NCI-H1105 treated with DMSO at 0.1 percent for 48 hours (cell line): ENCODE measurements around the gene ZNF423.
"Not testable (repeated sequence)": the region's sequence is repeated elsewhere in the genome, so short reads cannot be mapped to it uniquely, and the experiment has no call there.

Experiments used
- DNase-seq: peaks from one replicate; lab custom pipeline; 2025; lab: John Stamatoyannopoulos, UW

Gene ZNF423

DNA sequence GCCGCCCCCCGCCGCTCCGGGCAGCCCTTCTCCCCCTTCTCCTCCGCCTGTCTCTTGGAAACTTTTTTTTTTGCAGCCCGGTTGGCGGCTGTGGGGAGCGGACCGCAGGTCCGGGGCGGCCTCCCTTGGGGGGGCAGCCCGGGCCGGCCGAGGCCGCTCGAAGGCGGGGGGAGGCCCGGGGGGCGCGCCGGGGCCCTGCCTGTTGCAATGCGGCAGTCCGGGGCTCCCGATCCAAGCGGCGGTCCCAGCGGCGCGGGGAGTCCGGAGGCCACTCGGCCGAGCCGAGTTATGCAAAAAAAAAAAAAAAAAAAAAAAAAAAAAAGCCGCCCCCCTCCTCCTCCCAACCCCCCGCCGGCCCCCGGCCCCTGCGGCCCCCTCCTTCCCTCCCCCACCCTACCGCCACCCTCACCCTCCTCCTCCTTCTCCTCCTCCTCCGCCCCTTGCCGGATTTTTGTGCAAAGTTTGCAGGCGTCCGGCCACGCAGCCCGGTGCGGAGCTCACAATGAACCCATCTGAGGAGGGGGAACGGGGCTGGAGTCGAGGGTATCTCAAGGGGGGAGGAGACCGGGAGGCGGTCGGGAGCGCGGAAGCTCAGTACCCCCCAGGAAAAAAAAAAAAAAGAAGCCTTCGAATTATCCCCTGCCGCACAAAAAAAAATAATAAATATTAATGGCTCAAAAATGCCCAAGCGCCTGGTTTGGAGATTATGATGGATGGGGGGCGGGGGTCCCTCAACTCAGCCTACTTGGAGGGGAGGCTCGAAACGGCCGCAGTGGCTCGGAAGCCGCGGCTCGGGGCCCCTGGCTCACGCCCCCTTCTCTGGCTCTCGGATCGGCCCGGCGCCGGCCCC lies at the start of gene ZNF423:
ZNF423 (minus strand) TSS at position 291 of the 850 bp plus-strand sequence. CDS start 338 bp downstream, outside the sequence.
- DNase-seq = no peak

DNA sequence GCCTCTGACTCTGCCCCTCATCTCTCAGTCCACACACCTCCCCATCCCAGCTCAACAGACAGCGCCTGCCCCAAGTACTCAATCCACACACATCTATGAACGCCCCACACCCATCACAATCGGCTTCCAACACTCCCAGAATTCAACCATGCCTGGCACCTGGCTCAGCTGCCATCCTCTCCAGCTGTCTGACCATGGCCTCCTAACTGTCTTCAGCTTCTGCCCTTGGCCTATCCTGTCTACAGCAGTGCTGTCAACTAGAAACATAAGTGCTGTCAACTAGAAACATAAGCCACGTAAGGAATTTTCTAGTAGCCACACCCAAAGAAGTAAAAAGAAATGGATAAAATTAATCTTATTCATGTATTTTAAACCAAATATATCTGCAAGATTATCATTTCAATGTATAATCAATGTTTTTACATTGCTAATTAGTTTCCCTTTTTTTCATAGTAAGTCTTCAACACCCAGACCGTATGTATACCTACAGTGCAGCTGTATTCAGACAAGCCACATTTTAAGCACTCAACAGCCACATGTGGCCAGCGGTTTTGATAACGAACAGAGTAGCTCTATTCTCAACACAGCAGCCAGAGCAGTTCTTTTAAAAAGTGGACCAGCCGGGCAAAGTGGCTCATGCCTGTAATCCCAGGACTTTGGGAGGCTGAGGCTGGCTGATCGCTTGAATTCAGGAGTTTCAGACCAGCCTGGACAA lies 48.6 kb upstream of the ZNF423 start:
- no peak for DNase-seq

DNA sequence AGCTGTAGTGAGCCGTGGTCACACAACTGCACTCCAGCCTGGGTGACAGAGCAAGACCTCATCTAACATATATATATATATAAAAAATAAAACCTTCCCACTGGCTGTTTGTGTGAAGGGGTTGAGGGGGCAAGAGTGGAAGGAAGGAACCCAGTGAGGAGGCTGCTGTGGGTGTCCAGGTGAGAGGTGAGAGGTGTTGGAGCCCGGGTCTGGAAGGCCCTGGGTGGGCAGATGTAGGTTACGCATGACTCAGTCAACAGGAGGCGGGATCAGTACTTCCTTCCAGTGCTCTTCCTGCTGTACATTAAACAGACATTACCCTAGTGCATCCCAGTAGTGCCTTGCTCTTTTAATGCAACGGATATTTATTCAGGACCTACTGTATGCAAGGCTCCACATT lies 47.0 kb upstream of the ZNF423 start:
- DNase-seq = no peak

DNA sequence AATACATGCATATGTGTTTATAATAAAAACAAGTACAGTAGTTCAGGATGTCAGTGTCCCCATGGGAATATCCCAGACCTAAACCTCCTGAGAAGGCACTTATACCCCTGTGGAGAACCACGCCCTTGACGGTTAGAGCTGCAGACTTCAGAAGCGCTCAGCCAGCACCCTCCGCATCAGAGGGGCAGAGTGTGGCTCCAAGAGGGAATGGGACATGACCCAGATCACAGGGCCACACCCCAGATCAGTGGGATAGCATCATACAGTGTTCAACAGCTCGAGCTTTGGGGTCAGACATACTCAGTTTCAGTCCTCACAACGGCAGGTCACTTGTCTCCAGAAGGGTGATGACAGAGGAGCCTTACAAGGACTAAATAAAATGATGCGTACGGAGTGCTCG lies 45.8 kb upstream of the ZNF423 start:
- no peak for DNase-seq

GRCh38 chr16:49900875-49901274 lies 45.0 kb upstream of the ZNF423 start:
- no peak for DNase-seq

DNA sequence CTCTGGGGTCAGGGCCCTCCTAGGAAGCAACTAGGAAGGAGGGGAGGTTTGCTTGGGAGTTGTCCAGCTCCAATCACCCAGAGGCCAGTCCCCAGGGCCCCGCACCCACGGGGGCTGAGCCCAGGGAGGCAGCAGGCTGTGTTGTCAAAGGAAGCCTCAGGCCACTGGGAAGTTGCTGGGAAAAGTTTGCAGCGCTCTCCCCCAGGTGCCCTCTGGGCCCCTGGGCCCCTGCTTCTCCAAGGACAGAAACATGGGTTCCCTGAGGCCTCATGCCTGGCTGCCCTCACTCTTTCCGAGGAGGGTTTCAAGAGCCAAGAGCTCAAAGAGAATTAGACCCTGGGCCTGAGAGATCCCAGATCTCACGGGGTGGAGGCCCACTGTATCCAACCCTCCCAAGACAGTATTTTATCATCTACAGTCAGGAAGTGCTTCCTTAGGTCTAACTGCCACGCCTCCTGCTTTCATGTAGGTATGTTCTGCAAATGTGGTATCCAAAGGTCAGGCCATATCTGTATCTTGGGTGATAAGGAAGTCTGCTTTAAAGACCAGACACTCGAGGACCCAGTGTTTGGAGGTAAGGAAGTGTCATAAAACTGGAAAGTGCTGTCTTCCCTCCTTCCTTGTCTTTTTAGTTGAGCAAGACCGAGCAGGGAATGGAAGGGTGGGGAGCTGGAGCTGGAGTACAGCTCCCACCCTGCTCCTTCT lies 44.2 kb upstream of the ZNF423 start:
- no peak for DNase-seq

GRCh38 chr16:49896447-49896964 lies 40.6 kb upstream of the ZNF423 start:
- no peak for DNase-seq

- DNase-seq = no peak
Observed at GRCh38 chr16:49890876-49891275, 35.0 kb upstream of the ZNF423 start.

DNA sequence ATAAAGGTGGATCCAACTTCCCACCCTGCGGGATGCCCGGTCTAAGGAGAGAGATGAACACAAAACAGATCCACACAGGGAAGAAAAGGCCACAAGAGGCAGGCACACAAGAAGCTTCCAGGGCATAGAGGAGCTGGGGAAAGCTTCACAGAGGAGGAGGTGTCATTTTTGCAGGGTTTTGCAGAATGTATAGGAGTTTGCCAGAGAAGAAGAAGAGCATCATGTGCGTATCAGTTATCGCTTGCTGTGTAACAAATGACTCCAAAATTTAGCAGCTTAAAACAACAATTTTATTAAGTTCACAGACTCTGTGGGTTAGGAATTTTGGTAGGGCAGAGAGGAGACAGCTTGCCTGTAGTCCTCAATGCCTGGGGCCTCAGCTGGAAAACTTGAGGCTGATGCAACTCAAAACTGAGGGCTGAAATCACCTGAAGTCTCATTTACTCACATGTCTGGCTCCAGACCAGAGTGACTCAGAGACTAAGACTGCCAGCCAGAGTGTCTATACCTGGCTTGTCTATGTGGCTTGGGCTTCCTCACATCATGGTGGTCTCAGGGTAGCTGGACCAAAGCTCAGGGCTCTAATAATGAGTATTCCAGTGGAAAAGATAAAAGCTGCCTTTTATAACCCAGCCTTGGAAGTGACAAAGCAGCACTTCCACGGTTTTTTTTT lies 33.9 kb upstream of the ZNF423 start:
- DNase-seq = no peak

DNA sequence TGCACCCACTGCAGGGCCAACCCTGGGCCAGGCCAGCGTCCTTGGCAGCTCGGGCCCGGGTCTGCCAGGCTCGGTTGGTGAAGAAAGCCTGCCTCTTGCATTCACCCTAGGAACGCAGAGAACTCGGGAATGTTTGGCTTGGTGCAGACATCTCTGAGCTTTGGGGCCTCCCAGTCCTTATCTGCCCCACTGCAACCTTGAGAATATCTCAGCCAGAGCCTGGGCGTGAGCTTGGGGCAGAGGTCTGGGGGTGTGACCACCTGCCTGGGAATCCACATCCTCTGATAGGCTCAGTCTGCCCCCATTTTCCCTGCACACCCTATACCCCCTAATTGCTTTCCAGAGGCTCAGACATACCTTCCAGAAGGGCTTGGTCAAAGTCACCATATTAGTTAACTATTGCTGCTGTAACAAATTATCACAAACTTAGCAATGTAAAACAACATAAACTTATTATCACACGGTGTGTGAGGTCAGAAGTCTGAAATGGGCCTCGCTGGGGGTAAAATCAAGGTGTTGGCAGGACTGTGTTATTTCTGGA lies 30.7 kb upstream of the ZNF423 start:
- no peak for DNase-seq

DNA sequence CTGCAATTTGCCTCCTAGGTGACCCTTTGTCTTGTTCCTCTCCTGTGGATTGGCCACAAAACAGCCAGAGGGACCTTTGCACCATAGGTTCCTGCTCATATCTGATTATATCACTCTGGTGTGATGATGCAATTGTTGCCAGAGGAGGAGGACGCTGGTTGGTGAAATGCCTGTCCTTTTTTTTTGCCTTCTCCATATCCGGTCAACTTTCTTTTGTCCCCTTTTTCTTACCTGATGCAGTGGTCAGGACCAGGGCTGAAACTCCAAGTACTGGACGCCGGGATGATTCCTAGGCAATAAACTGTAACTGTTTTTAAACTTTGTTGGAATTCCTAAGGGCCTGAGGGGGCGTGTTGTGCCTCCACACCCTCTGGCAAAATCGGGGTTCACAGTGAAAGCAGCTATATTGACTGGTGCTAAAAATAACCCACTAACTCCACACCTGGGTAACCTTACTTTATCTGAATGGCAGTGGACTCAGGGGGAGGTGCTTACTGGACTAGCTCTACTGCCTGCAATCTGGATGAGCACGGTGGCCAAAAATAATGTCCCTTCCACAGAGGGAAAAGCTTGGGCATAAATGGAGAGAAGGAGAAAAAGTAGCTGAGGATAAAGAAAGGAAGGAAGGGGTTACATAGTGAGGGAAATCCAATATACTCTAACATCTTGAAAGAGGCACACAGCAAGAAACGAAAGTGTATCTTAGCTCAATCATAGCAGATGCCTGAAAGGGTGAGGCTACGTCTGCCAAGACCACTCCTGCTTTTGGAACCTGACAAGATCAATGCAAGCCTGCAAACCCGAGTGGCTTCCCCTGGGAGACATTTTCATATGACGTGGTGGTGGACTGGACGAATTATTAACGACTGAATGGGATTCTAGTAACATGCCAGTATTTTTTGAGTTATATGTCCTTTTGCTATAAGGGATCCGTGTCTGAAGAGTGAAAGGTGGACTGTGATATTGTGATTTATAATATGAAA lies 28.4 kb upstream of the ZNF423 start:
- DNase-seq = no peak

GRCh38 chr16:49883076-49884014 lies 27.4 kb upstream of the ZNF423 start:
- DNase-seq = no peak

- DNase-seq = no peak
Observed at GRCh38 chr16:49881890-49882289, 26.0 kb upstream of the ZNF423 start.

- not testable (repeated sequence) for DNase-seq
Observed at GRCh38 chr16:49878540-49878939, 22.6 kb upstream of the ZNF423 start.

DNA sequence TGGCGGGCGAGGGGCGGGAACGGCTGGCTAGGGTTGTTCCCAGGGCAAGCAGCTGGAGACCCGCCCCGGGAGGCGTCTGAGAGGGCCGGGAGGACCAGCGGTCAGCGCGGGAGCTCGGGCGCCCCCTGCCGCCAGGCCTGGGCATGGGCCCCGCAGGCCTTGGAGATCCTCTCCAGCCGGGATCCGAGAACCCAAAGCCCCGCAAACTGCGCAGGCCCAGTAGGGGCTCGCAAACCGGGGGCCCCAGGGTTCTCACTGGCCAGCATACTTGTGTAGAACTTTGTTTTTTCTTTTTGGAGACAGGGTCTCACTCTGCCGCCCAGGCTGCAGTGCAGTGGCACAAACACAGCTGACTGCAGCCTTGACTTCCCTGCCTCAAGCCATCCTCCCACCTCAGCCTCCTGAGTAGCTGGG lies 20.8 kb upstream of the ZNF423 start:
- DNase-seq = no peak

DNA sequence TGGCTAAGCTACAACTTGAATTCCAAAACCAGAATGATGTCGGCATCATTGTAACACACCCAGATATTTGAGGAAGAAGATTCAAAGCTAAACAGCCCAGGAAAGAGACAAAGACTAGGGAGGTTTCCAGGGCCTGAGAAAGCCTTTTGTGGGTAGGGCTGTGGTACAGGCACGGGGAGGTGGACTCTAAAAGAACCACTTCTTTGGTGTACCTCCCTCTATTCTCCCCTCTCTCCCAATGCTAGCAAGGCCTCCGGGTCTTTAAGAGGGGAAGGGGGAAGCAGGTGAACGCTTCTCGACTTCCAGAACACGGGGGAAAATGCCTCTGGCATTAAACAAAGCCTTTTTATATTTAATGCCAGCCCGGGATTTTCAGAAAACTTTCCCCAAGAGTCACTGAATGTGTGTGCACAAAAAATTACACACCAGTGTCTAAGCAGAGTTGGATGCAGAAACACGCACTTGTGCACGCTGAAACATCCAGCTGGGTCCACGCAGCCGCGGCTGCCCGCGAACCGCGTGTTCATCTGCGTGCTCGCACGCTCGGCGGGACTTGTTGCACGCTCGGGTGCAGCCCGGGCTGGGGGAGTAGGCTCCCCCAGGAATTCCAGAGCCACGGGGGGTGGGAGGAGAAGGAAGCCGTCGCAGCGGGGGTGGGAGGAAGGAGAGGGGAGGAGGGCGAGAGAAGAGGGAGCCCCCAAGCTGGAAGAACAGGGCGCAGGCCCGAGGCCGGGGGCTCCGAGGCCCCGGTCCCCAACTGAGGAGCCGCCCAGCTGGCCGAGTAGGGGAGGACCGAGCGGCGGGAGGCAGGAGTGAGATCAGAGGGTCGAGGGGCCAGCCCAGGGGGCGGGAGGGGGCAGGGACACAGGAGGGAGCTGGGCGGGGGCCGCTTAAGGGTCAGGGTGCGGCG lies 20.1 kb upstream of the ZNF423 start:
- no peak for DNase-seq

DNA sequence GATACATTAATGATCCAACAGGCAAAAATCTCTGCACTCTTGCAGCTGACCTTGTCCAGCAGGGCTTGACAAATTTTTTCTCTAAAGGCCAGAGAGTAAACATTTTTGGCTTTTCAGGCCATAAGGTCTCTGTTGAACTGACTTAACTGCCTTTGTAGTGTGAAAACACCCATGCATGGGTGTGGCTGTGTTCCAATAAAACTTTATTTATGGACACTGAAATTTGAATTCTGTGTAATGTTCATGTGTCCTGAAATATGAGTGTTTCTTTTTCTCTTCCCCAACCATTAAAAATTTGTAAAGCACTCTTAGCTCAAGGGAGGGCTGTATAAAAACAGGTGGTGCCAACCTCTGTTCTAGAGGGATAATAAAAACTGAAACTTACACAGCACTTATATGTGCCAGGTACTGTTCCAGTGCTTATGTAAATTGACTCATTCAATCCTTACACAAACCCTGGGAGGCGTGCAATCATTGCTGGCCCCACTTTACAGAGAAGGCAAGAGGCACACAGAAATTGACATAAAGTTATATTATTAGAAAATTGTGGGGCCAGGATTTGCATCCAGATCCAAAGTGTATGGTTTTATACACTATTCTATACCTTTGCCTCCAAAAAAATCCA lies 18.8 kb upstream of the ZNF423 start:
- no peak for DNase-seq

GRCh38 chr16:49871824-49872223 lies 15.9 kb upstream of the ZNF423 start:
- DNase-seq = not testable (repeated sequence)
